ENCODE measurements around the gene KCP.

Gene KCP

DNA sequence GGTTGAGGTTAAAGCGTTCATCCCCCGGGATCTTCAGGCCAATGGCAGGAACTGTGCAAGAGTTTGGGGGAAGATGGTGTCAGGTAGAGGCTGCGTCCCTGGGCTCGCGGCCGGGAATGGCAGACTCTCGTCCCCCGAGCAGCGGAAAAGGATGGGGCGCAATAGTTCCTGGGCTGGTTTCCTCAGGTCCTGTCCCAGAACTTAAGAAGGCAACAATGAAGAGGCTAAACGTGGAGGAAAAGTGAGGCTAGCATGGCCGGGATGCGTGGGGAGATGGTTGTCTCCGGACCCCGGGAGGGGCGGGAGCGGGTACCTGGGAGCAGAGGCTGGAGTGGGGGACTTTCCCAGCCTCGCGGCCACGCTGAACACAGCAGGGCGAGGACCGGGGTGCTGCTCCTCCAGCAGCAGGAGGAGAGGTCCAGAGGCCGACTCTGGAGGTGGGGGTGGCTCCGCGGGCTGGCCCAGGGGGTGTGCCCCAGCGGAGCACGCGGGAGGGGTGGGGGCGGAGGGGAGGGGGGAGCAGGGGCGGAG is 28.1 kb upstream of the KCP start:
- no peak for DNase-seq

DNA sequence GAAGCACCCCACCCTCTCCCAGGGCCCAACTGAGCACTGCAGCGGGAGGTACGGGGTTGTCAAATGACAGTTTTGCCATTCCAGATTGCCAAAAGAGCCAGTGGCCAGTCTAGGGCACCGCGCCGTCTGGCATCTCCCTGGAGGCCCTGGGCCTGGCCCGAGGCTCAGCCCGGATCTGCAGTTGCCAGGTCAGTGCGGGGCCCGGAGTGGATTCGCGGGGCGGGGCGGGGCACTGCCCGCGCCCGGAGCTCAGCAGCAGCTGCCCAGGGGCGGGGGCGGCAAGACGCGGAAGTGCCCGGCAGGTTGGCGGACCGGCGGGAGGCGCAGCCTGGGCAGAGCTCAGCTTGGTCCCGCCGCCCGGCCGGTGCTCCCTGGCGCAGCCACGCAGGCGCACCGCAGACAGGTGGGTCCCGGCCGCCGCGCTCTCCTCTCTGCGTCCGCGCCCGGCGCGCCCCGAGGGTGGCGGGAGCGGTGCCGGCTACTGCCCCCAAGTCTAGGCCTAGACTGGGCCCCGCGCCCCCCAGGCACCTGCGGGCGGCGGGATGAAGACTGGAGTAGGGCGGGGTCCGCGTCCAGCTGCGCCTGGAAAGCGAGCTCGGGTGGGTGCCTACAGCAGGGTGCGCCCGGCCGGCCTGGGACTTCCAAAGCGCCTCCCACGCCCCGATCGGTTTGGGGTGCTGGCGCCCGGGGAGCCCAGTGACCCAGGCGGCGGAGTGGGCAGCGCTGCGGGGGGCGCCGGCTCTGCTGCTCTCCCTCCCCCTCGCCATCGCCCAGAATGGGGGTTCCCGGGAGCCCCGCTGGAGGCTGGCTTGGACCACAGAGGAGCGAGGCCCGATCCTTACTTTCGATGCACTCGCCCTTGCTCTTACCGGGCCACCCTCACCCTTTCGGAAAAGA is 27.4 kb upstream of the KCP start, which contains the start of gene IRF5:
TSS of gene IRF5 (plus strand) at position 281 of the 897 bp plus-strand sequence. CDS start 4,155 bp downstream, outside the sequence.
- DNase-seq = no peak

DNA sequence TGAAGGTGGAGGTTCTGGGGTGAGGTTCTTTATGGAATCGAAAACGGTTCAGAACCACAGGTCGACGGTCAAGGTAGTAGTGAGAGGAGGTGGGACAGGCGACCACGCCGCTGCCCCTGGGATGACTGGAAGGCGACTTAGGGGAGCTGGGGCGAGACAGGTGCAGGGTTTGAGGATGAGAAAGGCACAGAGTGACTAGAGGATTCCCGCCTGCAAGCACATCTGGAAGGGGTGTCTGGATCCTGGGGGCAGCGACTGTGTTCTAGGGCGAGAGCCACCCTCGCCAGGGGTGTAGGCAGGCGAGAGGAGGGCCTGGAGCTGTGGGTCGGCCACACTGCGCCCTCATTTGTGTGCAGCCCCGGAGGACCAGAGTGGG is 26.8 kb upstream of the KCP start:
- no peak for DNase-seq

DNA sequence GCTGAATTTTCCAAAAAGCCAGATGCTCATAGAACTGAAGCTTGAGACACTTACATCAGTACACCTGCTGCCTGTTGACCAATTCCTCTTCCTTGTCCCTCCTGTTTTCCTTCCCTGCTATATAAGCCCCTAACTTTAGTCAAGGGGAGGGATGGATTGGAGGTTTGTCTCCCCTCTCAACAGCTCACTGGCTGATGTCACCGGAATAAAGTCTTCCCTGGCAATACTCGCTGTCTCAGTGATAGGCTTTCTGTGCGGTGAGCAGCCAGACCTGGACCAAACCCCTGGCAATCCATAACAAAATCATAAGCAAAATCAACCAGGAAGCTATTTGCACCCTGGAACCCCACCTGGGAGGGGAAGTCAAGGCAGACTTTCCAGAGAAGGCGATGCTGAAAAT is 26.3 kb upstream of the KCP start:
- no peak for DNase-seq

DNA sequence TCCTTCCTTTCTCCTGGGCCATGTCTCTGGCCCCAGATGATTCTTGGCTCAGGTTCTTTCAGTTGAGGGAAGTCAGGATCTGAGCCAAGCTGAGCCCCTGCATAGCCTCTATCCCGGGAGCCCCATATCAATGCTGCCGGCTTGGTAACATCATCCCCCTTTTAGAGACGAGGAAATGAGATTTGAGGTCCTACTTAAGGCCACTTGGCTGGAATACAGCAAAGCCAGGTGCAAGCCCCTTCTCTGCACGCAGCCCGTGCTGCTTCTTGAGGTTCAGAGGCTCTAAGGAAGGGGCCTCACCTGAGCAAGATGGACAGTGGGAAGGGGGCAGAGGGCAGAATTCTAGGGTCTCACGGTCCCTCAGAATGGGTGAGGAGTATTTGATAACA is 24.8 kb upstream of the KCP start:
- DNase-seq = no peak

DNA sequence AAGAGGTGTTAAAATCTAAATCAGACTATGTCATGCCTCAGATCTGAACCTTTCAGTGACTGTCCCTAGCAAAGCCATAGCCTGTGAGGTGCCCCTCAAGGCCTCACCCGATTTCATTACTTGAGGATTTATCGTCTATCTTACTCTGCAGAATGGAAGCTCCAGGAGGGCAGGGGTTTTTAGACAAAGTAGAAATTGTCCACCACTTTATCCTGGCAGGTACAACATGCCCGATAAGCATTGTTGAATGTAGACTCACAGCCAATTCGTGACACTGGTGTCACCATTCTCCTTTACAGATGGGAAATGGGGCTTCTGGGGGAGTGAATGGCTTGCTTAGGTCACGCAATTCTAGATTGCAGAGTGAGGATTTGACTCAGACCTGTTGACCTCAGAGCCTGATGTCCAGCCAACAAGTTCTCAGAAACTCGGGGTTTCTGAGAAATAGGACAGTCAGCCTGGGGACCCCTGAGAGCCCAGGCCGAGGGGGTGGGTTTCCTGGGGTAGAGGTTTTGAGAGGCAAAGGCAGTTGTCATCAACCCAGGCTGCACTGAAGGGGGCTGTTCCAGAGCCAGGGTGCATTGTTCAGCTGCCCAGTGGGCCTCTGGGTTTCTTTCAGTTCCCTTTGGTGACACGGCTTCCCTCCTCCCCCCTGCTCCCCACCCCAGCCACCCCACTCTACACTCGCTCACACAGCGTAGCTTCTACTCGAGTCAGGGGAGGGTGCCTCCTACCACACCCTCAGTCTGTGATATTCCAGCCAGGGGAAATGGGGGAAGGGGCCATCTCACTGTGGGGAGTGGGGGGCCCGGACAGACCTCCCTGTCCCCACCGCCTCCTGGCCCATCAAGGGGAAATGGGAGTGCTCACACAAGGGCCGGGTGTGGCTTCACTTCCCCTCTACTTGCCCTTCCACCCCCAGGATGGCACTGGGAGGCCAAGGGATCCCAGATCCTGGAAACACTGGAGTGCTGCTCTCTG is 24.1 kb upstream of the KCP start:
- DNase-seq = no peak

DNA sequence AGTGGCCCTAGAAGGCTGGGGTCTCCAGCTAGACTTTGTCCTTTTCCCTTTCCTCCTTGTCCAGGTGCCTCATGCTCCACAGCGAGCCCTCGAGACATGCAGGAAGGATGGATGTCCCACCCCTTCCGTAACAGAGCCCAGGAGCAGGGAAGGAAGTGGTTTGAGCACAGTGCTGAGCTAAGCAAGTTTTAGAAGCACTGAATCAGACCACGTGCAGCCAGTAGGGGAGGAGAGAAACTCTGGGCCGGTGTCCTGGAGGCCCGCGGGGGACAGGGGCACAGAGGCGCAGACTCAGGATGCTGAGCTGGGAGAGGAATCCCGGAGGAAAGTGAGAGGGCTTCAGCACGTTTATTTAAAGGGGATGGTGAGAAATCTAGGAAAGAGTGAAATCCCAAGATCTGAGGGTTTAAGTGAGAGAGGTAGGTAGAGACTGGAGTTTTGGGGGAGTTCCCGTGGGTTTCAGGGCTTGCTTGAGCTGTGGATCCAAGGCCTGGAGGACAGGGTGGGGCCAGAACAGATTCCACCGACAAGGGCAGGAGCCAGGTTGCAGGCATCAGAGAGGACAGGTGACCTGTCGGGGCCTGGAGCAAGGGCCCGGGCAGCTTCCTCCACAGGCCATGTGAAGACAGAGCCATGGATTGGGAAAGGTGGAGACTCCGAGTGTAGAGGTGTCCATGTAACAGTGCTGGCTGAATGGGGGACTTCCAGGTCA is 22.8 kb upstream of the KCP start:
- peak; percentile 22 to 40 for DNase-seq

DNA sequence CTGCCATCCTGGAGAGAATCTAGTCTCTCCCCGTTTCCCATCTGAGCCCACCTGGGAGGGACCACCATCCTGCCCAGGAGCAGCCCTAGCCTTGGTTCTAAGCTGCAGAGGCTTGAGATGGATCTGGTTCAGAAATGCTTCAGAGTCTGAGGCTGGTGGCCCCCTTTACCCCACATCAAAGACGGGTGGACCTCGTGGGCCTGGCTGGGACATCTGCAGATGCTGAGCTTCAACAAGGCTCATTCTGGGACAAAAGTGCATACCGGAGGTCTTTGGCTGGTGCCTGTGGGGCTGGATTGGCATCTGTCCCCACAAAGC is 22.3 kb upstream of the KCP start:
- DNase-seq = no peak

DNA sequence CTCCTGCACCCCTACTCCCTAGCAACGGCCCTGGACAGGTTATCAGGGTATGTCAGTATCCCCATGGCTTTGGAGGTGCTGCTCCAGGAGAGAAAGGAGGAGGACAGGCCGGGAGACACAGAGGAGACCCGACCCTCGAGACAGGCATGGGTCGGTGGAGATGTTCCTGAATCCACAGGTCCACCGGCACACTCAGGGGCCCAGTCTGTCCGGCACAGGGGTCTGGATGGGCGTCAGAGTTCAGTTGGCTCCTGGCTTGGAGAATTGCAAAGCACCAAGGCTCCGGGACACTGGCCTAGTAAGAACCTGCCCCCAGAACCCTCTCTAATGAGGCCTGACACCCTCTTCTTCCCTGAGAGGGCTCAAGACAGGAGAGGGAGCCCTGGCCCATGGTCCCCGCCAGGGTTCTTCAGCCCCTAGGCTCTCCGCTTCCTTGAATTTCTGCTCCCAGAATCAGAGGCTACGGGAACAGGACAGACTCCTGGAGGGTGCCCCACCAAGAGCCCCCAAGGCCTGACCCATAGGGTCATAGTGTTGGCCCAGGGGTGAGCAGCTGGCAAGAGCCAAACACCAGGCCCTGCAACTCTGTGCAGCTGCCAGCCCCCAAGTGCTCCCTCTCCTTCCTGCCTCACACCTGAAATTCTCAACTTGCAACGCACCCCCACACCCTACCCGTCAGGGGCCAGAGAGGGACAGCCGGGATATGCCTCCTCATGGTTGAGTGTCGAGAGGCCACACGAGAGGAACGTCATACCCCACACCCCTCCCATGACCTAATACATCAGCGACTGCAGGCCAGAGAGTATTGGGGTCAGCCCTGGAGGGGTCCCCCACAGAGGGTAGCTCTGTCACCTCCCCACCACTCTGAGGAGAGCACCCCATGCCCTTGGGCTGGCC is 21.7 kb upstream of the KCP start:
- no peak for DNase-seq

DNA sequence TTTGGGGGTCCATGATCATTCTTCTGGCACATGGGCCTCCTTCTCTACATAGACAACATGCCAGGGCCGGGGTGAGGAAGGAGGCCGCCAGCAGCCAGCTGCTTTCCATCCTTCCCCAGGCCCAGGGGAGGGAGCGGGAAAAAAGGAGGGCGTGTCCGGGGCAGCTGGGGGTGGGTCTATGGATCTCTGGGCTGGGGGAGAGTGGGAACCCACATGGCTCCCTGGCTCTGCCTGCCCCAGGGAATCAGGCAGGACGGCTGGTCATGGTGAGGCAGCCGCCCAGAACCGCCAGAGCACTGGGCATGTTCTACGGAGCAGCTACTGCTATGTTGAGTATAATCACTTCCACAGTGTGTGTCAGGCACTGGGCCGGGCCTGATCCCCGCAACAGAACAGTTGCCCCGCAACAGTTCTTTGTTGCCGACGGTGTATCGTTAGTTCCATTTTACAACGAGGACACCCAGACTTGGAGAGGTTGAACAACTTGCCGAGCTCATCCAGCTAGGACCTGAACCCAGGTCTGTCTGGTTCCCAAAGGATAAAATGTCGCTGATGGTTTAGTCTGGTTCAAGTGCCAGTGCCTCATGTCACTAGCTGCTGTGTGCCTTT is 20.8 kb upstream of the KCP start:
- DNase-seq = no peak

DNA sequence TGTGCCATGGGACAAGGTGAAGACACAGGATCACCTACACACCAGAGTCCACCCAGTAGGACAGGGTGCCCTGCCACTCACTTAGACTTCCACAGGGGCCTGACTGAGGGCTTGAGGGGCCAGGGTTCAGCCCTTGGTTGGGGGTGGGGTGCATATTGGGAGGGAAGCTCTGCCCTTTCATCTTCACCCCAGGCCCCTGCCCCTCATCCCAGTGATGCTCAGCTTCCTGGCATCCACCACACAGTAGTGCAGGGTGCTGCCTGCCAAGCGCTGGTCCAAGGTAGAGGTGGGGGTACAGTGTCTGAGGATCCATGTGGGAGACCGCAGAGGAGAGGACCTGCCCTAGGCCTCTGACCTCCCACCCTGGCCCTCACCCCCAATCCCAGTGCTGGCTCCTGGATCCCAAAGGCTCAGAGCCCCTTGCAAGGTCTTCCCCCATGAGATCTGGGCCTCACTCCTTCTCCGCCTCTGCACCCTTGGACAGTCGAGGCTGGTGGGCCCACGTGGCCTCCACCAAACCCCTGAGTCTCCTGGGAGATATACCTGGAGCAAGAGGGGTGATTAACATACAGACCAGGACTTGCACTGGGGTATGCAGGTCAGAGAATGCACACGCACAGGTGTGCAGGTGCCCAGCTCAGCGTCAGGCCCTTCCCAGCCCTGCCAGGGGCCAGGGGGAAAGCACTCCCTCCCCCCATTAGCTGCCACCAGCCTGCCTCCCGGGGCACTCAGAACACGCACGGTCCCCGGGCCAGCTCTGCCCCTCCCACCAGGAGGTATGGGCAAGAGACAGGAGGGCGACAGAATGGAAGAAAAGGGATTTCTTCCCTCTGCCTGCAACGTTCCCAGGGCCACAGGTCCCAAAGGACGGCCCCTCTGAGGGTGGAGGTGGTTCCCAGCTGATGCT is 18.6 kb upstream of the KCP start:
- no peak for DNase-seq

DNA sequence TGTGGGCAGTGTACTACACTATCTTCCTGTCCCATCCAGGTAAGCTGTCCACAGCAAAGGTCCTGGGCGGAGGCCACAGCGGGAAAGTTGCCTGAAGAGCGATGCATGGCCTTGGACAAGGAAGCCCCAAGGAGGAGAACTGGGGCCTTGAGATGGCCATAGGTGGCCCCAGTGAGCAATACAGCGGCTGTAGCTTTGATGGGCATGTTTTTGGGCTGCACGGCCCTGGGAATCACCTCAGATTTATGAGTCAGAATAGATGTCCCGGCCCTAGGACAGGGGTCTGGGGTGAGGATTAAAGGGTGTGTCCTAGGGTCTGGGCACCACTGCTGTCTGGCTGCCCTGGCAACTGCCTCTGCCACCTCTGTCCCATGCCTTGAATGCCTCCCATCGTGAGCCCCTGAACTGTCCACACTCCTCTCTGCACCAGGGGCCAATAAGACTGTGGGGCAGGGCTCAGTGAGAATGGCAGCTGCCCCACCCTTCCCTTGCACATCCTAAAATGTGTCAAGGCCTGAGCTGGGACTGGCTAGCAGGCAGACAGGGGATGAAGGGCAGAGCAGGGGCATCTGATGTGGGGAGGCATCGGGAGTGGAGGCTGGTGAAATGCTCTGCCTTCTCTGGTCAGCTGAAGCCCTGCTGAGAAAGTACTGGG is 17.8 kb upstream of the KCP start:
- DNase-seq = no peak

DNA sequence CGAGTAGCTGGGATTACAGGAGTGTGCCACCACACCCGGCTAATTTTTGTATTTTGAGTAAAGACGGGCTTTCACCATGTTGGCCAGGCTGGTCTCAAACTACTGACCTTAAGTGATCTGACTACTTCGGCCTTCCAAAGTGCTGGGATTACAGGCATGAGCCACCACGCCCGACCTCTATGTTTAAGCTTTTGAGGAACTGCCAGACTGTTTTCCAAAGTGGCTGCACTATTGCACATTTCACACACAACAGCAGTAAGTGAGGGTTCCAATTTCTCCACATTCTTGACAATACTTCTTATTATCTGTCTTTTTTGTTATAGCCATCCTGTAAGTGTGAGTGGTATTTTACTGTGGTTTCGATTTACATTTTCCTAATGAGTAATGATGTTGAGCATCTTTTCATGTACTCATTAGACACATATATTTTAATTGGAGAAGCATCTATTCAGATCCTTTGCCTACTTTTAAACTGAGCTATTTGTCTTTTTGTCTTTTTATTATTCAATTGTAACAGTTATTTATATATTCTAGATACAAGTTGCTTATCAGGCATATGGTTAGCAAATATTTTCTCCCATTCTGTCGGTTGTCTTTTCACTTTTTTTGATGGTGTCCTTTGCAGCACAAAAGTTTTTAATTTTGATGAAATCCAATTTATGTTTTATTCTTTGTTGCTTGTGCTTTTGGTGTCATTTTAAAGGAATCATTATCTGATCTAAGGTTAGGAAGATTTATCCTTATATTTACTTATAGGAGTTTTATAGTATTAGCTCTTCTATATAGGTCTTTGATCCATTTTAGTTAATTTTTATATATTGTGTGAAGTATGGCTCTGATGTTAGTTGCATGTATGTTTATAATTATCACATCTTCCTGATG is 14.4 kb upstream of the KCP start:
- DNase-seq = no peak

DNA sequence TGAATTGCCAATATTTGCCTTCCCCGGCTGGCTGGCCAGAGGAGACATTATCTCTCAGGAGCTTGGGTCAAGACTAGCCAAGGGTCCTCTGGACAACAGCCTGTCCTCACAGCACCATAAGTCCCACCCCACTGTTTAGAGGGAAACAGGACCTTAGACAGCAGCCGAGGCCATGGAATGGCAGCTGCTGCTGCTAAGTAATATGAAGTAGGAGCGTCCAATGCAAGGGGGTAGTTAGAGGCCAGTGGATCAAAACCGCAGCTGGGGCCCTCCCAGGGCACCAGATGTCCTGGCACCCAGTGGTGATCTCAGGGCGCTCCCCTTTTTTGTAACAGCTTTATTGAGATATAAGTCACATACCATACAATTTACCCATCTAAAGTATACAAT is 12.9 kb upstream of the KCP start:
- DNase-seq = no peak

DNA sequence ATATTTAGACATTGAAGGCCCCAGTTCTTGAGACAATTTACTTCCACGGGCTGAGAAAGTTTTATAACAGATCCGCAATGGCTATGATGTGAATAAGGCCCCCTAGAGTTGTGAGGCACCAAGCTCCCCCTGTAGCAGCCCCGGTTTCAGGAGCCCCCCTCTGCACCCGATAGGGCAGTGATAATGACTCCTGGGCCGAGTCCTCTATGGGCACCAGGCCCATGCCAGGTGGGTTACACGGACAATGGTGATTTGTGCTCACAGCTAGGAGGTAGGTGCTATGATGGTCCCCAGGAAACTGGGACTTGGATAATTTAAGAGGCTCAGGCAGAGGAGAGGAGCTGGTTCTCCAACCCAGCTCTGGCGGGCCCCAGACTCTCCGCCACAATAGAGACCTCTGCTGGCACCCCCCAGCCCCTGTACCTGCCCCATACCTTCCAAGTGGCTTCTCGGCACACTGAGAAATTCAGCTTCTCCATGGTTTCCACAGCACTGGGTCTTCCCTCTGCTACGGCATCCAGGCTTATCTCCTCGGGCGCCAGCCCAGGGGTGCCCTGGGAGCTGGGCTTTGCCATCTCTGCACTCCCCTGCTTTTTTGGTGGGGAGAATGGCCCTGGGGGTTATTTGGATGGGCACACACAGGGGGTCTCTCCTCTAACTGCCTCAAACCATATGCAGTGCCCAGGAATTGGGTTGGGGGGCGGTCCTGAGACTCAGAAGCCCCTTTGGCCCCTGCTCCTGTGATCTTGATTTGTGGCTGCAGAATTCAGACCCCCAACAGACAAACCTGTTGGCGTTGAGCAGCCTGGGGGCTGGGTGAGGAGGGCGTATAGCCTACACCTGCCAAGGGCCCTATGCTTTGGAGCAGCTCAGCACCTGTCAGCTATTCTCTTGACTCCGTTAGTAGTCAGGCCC is 12.2 kb upstream of the KCP start:
- DNase-seq = no peak

DNA sequence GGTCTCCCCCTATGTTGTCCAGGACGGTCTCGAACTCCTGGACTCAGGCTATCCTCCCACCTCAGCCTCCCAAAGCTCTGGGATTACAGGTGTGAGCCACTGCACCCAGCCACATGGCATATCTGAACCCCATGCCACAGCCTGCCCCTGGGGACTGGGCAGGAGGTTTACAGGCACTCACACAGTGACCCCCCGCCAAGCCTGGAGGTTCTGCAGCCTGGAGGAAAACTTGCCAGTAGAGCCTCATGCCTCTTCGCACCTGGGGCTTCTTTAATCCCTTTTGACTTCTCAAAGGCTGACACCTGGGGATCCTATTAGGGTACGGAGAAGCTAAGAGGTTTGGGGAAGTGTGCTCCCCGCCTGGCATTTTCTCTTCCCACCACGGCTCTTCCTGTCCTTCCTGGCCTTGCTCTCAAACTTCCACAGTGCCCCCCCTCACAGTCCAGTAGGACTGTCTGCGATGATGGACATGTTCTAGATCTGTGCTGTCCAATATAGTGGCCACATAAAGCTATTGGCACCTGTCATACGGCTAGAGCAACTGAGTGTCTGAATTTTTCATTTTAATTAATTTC is 11.4 kb upstream of the KCP start:
- DNase-seq = no peak

DNA sequence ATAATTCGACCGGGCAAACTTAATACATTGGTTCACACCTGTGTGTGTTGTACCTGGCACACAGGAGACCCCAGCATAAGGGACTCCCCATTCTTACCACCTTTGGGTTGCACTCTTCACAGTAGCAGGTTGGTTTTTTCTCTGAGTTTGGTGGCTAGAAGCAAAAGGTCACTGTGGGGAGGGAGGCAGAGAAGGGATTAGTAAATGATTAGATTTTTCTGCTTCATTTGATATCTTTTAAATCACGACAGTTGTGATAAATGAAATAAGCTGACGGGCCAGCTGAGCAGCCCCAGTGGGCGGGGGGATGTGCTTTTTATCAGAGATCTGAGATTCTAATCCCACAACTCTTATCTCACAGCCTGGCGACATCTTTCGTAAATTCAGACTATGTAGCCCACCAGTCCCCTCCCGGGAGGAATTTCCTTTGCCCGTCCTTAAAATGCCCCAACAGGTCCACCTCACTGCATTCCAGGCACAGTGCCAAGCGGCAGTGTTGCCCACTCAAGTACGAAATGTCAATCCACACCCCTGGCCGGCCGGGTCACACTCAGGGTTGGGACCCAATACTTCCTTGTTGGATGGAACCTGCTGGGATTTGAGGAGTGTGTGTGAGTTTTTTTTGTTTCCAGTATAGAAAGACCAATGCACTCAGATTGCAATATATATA is 10.5 kb upstream of the KCP start:
- DNase-seq = no peak

Data from stimulated activated CD4-positive, alpha-beta T cell treated with anti-CD3 and anti-CD28 coated beads, Interleukin-2, amount 100 ng/mL, for 48 hours (primary cell).